ENCODE measurements around the gene ZXDA.
"Not testable (repeated sequence)": the region's sequence is repeated elsewhere in the genome, so short reads cannot be mapped to it uniquely, and the experiment has no call there.

ZXDA gene

GRCh38 chrX:57910287-57910912, at the start of gene ZXDA:
ZXDA (minus strand) TSS chrX:57910458; CDS start chrX:57910420, 38 bp downstream.
- in situ Hi-C loops (cut with MboI; ENCODE audit: low sequenced_read_pairs): not testable (repeated sequence)

- in situ Hi-C loops (cut with MboI; ENCODE audit: low sequenced_read_pairs): no loop called here
These were observed 42.0 kb upstream of the ZXDA start for GRCh38 chrX:57952320-57952678.

GRCh38 chrX:57951666-57952319, 41.5 kb upstream of the ZXDA start:
- in situ Hi-C loops (cut with MboI; ENCODE audit: low sequenced_read_pairs): no loop called here

DNA sequence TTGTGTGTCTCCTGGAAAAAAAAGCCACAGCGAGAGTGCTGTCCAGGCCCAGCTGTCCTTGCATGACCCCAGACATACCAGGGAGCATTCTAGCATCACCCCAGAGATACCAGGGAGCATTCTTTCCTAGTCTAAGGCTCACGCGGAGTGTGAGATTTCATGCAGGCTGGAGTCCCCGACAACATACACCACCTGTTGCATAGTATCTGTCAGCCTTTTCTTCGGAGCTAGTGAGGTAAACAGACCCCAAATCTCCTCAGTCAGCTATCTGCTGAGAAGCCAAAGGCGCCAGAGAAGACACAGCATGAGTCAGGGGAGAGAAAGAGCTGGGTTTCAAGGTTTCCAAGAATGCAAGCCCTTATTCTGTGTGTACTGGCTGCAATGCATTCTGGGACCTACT, 23.1 kb upstream of the ZXDA start:
- in situ Hi-C loops (cut with MboI; ENCODE audit: low sequenced_read_pairs): no loop called here

GRCh38 chrX:57932266-57932665, 22.0 kb upstream of the ZXDA start:
- in situ Hi-C loops (cut with MboI; ENCODE audit: low sequenced_read_pairs): no loop called here

DNA sequence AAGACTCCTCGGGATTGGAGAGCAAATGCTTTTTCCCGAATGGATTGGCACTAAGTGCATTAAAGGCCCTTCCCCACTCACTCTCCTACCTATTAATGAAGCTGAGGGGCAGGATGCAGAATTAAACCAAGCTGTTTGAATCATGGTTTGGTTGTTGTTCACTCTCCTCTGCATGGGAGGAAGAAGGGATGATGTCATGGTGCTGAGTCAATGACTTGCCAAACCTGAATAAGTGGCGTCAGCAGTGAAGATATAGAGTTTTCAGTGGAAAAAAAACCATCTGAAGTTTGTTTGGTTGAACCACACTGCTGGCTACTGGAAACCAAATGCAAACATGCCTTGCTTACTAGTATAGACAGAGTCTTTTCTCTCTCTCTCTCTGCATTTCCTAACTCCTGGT, 19.8 kb upstream of the ZXDA start:
- in situ Hi-C loops (cut with MboI; ENCODE audit: low sequenced_read_pairs): no loop called here

- in situ Hi-C loops (cut with MboI; ENCODE audit: low sequenced_read_pairs): no loop called here
These were observed 19.1 kb upstream of the ZXDA start for GRCh38 chrX:57929373-57929772.

GRCh38 chrX:57925806-57926205, 15.5 kb upstream of the ZXDA start:
- in situ Hi-C loops (cut with MboI; ENCODE audit: low sequenced_read_pairs): no loop called here

- in situ Hi-C loops (cut with MboI; ENCODE audit: low sequenced_read_pairs): no loop called here
These were observed 8.6 kb upstream of the ZXDA start for GRCh38 chrX:57918750-57919436.

GRCh38 chrX:57915680-57916079, 5.4 kb upstream of the ZXDA start:
- in situ Hi-C loops (cut with MboI; ENCODE audit: low sequenced_read_pairs): no loop called here

DNA sequence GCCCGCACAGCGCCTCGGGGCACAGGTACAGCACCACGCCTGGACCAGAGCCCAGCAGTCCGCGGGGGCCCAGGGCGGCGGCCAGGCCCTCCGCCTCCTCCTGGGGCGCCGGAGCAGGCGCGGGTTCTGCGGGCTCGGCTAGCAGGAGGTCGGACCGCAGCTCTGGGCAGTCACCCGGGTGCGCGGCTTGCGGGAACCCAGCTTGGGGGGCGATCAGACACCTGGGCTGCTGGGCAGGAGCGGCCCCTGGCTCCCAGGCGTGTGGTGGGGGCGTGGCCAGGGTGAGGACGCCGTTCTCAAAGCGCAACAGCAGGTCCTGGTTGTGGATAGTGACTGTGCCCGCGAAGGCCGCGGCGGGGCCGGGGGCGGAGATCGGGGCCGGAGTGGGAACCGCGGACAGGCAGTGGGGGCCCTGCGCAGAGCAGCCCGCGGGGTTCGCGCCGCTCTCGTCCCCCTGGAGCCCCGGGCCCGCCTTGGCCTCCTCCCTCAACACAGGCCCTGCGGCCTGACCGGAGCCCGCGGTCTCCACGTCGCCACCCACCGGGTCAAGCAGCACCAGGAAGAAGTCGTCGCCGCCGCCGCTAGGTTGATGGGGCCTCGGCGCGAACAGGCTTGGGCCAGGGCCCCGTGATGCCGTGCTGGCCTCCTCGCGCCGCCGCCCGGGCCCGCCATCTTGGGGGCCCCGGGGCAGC, 517 bp downstream of the ZXDA start:
- in situ Hi-C loops (cut with MboI; ENCODE audit: low sequenced_read_pairs): not testable (repeated sequence)

- in situ Hi-C loops (cut with MboI; ENCODE audit: low sequenced_read_pairs): not testable (repeated sequence)
These were observed 1.2 kb downstream of the ZXDA start for GRCh38 chrX:57908972-57909594.

- in situ Hi-C loops (cut with MboI; ENCODE audit: low sequenced_read_pairs): no loop called here
These were observed 3.5 kb downstream of the ZXDA start for GRCh38 chrX:57906790-57907189.

DNA sequence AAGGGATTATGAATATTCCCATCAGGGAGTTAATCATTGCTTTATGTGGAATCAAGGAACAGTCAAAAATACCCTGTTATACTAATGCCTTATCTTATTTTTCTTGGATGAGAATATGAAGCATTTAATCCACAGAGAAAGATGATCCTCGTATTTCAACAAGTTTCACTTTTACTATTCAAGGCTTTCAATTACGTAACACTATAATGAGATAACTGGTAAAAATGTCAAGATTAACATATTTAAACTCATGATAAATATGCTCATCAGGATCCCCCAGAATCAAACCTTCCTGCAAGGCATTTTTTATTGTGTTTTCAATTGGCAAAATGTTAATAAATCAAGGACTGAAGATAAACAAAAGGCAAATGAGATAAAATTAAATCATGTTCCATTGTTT, 5.1 kb downstream of the ZXDA start:
- in situ Hi-C loops (cut with MboI; ENCODE audit: low sequenced_read_pairs): no loop called here

- in situ Hi-C loops (cut with MboI; ENCODE audit: low sequenced_read_pairs): no loop called here
These were observed 5.9 kb downstream of the ZXDA start for GRCh38 chrX:57904176-57904880.

DNA sequence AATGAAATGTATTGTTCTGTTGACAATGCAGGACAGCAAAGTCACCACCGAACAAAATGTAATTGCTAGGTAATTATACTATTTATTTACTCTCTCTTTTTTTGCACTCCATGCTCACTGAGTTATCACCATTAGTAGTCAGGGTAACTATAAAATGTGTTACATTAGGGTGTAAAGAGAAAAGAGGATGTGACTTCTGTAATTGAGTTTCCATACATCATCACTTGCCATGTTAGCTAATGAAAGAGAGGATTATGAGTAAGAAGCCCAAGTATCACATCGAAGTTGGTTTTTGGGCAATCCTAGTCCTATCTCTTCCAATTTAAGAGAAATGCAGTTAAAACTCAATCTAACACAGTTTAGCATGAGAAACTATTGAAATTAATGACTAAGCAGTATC, 7.6 kb downstream of the ZXDA start:
- in situ Hi-C loops (cut with MboI; ENCODE audit: low sequenced_read_pairs): no loop called here

GRCh38 chrX:57901466-57901865, 8.8 kb downstream of the ZXDA start:
- in situ Hi-C loops (cut with MboI; ENCODE audit: low sequenced_read_pairs): no loop called here

- in situ Hi-C loops (cut with MboI; ENCODE audit: low sequenced_read_pairs): no loop called here
These were observed 9.3 kb downstream of the ZXDA start for GRCh38 chrX:57900975-57901374.

- in situ Hi-C loops (cut with MboI; ENCODE audit: low sequenced_read_pairs): no loop called here
These were observed 10.4 kb downstream of the ZXDA start for GRCh38 chrX:57899906-57900305.

DNA sequence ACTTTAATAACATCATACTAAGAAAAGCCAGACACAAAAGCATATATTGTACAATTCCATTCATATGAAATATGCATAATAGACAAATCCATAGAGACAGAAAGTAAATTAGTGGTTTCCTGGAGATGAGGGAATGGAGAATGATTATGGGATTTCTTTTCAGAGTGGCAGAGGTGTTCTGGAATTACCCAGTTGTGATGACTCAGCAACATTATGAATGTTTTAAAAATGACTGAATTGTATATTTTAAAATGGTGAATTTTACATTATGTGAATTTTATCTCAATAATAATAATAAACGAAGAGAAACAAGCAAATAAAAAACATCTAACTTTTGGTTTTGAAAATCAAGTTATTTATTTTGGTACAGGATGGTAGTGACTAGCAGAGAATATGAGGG, 11.2 kb downstream of the ZXDA start:
- in situ Hi-C loops (cut with MboI; ENCODE audit: low sequenced_read_pairs): no loop called here

DNA sequence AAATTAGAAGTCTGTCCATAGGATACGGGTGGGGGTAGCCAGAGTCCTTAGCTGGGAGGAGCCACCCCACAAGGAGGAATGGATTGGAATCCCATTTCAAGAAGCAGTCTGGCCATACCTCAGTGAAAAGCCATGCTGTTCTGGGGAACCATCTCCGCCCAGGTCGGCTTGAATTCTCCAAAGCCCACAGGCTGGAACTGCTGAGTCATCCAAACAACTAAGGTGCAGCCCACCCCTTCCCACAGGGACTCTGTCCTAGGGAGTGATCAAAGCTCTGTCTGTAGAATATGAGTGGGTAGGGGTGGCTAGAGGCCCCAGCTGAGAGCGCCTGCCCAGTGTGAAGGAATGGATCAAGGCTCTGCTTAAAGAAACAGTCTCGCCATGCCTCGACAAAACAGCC, 38.8 kb downstream of the ZXDA start:
- in situ Hi-C loops (cut with MboI; ENCODE audit: low sequenced_read_pairs): no loop called here
